DND-41 (cell line): Measurements from ENCODE around the gene HRH2.

Source experiments
- CTCF ChIP-seq: IDR thresholded peaks from 2 replicates; pipeline ENCODE4 v1.5.1; 2012; ENCODE audit warnings: borderline replicate concordance, low read length, moderate library complexity, mild to moderate bottlenecking; ENCODE audit not compliant: poor library complexity, severe bottlenecking; ENCODE audit errors: extremely low read depth
- EZH2 ChIP-seq: IDR thresholded peaks from 3 replicates; pipeline ENCODE4 v1.6.1; 2012; ENCODE audit warnings: borderline replicate concordance, low read depth, mild to moderate bottlenecking, moderate library complexity, low read length, inconsistent platforms; ENCODE audit not compliant: severe bottlenecking

GRCh38 chr5:175610381-175610780, 47.5 kb upstream of the HRH2 start:
- no peak for TF ChIP-seq CTCF
- no peak for TF ChIP-seq EZH2
